Measurements from ENCODE around the gene RC3H1.
A peak's percentile ranks its signal among the peaks of the same experiment; 100 is the strongest.

RC3H1 gene

DNA sequence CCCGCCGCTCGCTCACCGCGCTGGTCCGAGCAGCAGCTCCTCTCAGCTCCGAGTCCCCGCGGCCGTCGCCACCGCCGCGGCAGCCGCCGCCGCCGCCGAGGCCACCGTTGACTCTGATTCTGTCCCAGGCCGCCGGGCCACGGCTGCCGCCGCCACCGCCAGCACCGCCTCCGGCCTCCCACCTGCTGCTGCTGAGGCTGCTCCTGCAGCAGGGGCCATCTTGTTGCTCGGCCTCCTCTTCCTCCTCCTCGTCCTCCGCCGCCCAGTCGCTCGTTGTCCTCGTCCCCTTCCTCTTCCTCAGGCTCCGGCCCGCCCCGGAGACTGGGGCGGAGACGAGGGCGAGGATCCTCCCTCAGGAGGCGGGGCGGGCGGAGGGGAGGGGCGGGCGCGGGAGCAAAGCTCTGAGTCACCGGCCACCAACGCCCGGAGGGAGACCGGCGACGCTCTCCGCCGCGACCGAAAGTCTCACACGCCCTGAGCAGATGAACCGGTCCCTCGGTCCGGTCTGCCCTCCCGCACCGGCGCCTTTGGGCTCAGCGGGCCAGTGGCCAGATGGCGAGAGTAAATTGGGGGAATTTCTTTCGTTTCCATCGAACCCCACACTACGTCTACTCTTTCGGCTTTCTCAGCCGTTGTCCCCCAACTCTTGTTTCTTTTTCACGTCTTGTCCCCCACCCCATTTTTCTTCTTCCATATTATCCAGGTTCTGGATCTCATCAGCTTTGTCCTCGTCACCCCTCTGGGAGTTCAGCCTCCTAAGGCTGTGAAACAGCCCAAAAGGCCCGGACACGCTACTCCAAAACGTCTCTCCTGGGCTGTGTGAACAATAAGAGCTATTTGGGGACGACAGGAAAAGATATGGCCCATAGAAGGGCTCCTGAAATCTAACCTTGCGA, at the start of gene RC3H1 (continued):
- TF ChIP-seq, protein P1, sequence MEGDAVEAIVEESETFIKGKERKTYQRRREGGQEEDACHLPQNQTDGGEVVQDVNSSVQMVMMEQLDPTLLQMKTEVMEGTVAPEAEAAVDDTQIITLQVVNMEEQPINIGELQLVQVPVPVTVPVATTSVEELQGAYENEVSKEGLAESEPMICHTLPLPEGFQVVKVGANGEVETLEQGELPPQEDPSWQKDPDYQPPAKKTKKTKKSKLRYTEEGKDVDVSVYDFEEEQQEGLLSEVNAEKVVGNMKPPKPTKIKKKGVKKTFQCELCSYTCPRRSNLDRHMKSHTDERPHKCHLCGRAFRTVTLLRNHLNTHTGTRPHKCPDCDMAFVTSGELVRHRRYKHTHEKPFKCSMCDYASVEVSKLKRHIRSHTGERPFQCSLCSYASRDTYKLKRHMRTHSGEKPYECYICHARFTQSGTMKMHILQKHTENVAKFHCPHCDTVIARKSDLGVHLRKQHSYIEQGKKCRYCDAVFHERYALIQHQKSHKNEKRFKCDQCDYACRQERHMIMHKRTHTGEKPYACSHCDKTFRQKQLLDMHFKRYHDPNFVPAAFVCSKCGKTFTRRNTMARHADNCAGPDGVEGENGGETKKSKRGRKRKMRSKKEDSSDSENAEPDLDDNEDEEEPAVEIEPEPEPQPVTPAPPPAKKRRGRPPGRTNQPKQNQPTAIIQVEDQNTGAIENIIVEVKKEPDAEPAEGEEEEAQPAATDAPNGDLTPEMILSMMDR (tag by site-specific recombination; IDR thresholded peaks at IDR 0.05) = no peak
- TF ChIP-seq ZNF184 (tag by site-specific recombination; IDR thresholded peaks at IDR 0.05) = no peak
- TF ChIP-seq ZNF747 (tag by site-specific recombination; IDR thresholded peaks at IDR 0.05) = no peak
- TF ChIP-seq, protein P2, sequence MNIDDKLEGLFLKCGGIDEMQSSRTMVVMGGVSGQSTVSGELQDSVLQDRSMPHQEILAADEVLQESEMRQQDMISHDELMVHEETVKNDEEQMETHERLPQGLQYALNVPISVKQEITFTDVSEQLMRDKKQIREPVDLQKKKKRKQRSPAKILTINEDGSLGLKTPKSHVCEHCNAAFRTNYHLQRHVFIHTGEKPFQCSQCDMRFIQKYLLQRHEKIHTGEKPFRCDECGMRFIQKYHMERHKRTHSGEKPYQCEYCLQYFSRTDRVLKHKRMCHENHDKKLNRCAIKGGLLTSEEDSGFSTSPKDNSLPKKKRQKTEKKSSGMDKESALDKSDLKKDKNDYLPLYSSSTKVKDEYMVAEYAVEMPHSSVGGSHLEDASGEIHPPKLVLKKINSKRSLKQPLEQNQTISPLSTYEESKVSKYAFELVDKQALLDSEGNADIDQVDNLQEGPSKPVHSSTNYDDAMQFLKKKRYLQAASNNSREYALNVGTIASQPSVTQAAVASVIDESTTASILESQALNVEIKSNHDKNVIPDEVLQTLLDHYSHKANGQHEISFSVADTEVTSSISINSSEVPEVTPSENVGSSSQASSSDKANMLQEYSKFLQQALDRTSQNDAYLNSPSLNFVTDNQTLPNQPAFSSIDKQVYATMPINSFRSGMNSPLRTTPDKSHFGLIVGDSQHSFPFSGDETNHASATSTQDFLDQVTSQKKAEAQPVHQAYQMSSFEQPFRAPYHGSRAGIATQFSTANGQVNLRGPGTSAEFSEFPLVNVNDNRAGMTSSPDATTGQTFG (tag by site-specific recombination; IDR thresholded peaks at IDR 0.05; ENCODE audit: borderline replicate concordance) = no peak
- TF ChIP-seq ZNF133 (tag by site-specific recombination; IDR thresholded peaks at IDR 0.05) = no peak
- TF ChIP-seq GLIS1 (tag by site-specific recombination; IDR thresholded peaks at IDR 0.05) = peak; percentile 54
- TF ChIP-seq, protein P3, sequence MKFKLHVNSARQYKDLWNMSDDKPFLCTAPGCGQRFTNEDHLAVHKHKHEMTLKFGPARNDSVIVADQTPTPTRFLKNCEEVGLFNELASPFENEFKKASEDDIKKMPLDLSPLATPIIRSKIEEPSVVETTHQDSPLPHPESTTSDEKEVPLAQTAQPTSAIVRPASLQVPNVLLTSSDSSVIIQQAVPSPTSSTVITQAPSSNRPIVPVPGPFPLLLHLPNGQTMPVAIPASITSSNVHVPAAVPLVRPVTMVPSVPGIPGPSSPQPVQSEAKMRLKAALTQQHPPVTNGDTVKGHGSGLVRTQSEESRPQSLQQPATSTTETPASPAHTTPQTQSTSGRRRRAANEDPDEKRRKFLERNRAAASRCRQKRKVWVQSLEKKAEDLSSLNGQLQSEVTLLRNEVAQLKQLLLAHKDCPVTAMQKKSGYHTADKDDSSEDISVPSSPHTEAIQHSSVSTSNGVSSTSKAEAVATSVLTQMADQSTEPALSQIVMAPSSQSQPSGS (tag by site-specific recombination; IDR thresholded peaks at IDR 0.05; ENCODE audit: low read depth) = no peak
- peak; percentile 95 for TF ChIP-seq ZEB2 (tag by site-specific recombination; IDR thresholded peaks at IDR 0.05)
- no peak for TF ChIP-seq ZNF514 (tag by site-specific recombination; IDR thresholded peaks at IDR 0.05)
- TF ChIP-seq, protein P4, sequence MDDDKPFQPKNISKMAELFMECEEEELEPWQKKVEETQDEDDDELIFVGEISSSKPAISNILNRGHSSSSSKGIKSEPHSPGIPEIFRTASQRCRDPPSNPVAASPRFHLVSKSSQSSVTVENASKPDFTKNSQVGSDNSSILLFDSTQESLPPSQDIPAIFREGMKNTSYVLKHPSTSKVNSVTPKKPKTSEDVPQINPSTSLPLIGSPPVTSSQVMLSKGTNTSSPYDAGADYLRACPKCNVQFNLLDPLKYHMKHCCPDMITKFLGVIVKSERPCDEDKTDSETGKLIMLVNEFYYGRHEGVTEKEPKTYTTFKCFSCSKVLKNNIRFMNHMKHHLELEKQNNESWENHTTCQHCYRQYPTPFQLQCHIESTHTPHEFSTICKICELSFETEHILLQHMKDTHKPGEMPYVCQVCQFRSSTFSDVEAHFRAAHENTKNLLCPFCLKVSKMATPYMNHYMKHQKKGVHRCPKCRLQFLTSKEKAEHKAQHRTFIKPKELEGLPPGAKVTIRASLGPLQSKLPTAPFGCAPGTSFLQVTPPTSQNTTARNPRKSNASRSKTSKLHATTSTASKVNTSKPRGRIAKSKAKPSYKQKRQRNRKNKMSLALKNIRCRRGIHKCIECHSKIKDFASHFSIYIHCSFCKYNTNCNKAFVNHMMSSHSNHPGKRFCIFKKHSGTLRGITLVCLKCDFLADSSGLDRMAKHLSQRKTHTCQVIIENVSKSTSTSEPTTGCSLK (tag by site-specific recombination; IDR thresholded peaks at IDR 0.05) = no peak
- no peak for TF ChIP-seq ZNF623 (tag by site-specific recombination; IDR thresholded peaks at IDR 0.05)
- TF ChIP-seq, protein P5, sequence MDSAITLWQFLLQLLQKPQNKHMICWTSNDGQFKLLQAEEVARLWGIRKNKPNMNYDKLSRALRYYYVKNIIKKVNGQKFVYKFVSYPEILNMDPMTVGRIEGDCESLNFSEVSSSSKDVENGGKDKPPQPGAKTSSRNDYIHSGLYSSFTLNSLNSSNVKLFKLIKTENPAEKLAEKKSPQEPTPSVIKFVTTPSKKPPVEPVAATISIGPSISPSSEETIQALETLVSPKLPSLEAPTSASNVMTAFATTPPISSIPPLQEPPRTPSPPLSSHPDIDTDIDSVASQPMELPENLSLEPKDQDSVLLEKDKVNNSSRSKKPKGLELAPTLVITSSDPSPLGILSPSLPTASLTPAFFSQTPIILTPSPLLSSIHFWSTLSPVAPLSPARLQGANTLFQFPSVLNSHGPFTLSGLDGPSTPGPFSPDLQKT (IDR thresholded peaks at IDR 0.05; ENCODE audit: borderline replicate concordance, low read depth, low read length) = no peak
- no peak for TF ChIP-seq ZNF670 (tag by site-specific recombination; IDR thresholded peaks at IDR 0.05; ENCODE audit: low read depth)
- no peak for TF ChIP-seq ZNF626 (tag by site-specific recombination; IDR thresholded peaks at IDR 0.05)
- TF ChIP-seq, protein P6, sequence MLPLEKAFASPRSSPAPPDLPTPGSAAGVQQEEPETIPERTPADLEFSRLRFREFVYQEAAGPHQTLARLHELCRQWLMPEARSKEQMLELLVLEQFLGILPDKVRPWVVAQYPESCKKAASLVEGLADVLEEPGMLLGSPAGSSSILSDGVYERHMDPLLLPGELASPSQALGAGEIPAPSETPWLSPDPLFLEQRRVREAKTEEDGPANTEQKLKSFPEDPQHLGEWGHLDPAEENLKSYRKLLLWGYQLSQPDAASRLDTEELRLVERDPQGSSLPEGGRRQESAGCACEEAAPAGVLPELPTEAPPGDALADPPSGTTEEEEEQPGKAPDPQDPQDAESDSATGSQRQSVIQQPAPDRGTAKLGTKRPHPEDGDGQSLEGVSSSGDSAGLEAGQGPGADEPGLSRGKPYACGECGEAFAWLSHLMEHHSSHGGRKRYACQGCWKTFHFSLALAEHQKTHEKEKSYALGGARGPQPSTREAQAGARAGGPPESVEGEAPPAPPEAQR (tag by site-specific recombination; IDR thresholded peaks at IDR 0.05) = no peak
- TF ChIP-seq ZNF202 (tag by site-specific recombination; IDR thresholded peaks at IDR 0.05; ENCODE audit: borderline replicate concordance) = no peak
- 0 out of 2 replicates have a peak, but pooled peaks have one; percentile 29 for TF ChIP-seq ZBTB21 (tag by site-specific recombination; IDR thresholded peaks at IDR 0.05)
- no peak for TF ChIP-seq ZNF571 (tag by site-specific recombination; IDR thresholded peaks at IDR 0.05)
- no peak for TF ChIP-seq ZNF157 (tag by site-specific recombination; IDR thresholded peaks at IDR 0.05)
- TF ChIP-seq, protein P7, sequence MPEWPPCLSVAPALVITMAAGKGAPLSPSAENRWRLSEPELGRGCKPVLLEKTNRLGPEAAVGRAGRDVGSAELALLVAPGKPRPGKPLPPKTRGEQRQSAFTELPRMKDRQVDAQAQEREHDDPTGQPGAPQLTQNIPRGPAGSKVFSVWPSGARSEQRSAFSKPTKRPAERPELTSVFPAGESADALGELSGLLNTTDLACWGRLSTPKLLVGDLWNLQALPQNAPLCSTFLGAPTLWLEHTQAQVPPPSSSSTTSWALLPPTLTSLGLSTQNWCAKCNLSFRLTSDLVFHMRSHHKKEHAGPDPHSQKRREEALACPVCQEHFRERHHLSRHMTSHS (tag by site-specific recombination; IDR thresholded peaks at IDR 0.05) = no peak
- TF ChIP-seq ZNF792 (tag by site-specific recombination; IDR thresholded peaks at IDR 0.05) = no peak
- peak; percentile 58; the same call in 1 of the 2 replicates for TF ChIP-seq ZNF2 (tag by site-specific recombination; IDR thresholded peaks at IDR 0.05)
- no peak for TF ChIP-seq ZNF596 (tag by site-specific recombination; IDR thresholded peaks at IDR 0.05)
- no peak for TF ChIP-seq GLI2 (tag by site-specific recombination; IDR thresholded peaks at IDR 0.05; ENCODE audit: borderline replicate concordance, low read depth)
- TF ChIP-seq ZNF169 (tag by site-specific recombination; IDR thresholded peaks at IDR 0.05) = no peak
- no peak for TF ChIP-seq GFI1B (tag by site-specific recombination; IDR thresholded peaks at IDR 0.05)
- TF ChIP-seq ZNF132 (tag by site-specific recombination; IDR thresholded peaks at IDR 0.05; ENCODE audit: borderline replicate concordance) = no peak
- no peak for TF ChIP-seq SALL2 (tag by site-specific recombination; IDR thresholded peaks at IDR 0.05; ENCODE audit: borderline replicate concordance)
